Body of pancreas (tissue), 4 donors: ENCODE results near the gene TMEM144.

Experiments
- CTCF ChIP-seq, 7 experiments: fragments of 450-650 bp in 4 of 7; fragments of 200-600 bp in 3 of 7; sonication (generic) in 3 of 7; IDR thresholded peaks; one replicate each; pipeline ENCODE4 v1.5.1; 2016 to 2019; ENCODE audit warnings: antibody characterized with exemption in 7 of 7
- POLR2A ChIP-seq, 3 donors: fragments of 450-650 bp; IDR thresholded peaks; one replicate each; pipeline ENCODE4 v1.6.1; 2016; ENCODE audit warnings: antibody characterized with exemption in 3 of 3, mild to moderate bottlenecking in 2 of 3

GRCh38 chr4:158253350-158253980 is 43.2 kb downstream of the TMEM144 start:
- peak; percentile 48 to 75 (median 57) for TF ChIP-seq CTCF (IDR thresholded peaks at IDR 0.05)
- TF ChIP-seq POLR2A (IDR thresholded peaks at IDR 0.05): no peak
